Heart right ventricle (tissue), 16 donors: Measurements from ENCODE around the gene SLC51A. TPM values are rescaled to one million over a fixed set of nuclear protein-coding genes. Genes with fewer than 3 reads are reported as not detected.

Experiments
- ATAC-seq, 8 donors: fragments of 200-7000 bp; cut with Tn5 transposase; one replicate each; pipeline ENCODE4 v1.9.1; 2020; ENCODE audit warnings: mild to moderate bottlenecking in 8 of 8, moderate library complexity in 8 of 8, moderate number of reproducible peaks in 1 of 8
- DNase-seq, 2 donors: peaks; one replicate each; pipeline ENCODE4 v3.0.0-alpha.2; 2020
- H3K27ac ChIP-seq, 10 donors: fragments of 200-600 bp; sonication (generic) in 2 of 10; one replicate each; pipeline versions ENCODE4 v1.5.0 to v1.8.0; 2020 to 2022; ENCODE audit warnings: mild to moderate bottlenecking in 3 of 10
- H3K27me3 ChIP-seq, 7 donors: fragments of 200-600 bp; one replicate each; pipeline ENCODE4 v1.8.0; 2021 to 2022; ENCODE audit warnings: mild to moderate bottlenecking in 2 of 7
- H3K36me3 ChIP-seq, 9 donors: fragments of 200-600 bp; sonication (generic) in 1 of 9; one replicate each; pipeline versions ENCODE4 v1.5.0 to v1.8.0; 2020 to 2022; ENCODE audit warnings: mild to moderate bottlenecking in 2 of 9
- H3K4me1 ChIP-seq, 9 donors: fragments of 200-600 bp; sonication (generic) in 1 of 9; one replicate each; pipeline versions ENCODE4 v1.5.0 to v1.8.0; 2020 to 2022; ENCODE audit warnings: mild to moderate bottlenecking in 4 of 9
- H3K4me3 ChIP-seq, 10 donors: fragments of 200-600 bp; sonication (generic) in 2 of 10; one replicate each; pipeline versions ENCODE4 v1.5.0 to v1.8.0; 2020 to 2022; ENCODE audit warnings: mild to moderate bottlenecking in 7 of 10, moderate library complexity in 2 of 10
- H3K9me3 ChIP-seq, 11 donors: fragments of 200-600 bp in 10 of 11; sonication (generic) in 2 of 11; one replicate each; pipeline versions ENCODE4 v1.5.0 to v1.8.0; 2013 to 2022; ENCODE audit warnings: mild to moderate bottlenecking in 2 of 11, control low read depth in 1 of 11, moderate library complexity in 1 of 11
- CTCF ChIP-seq, 9 donors: fragments of 200-600 bp; sonication (generic) in 2 of 9; IDR thresholded peaks; one replicate each; pipeline versions ENCODE4 v1.5.0 to v1.8.0; 2021 to 2022; ENCODE audit warnings: antibody characterized with exemption in 9 of 9, mild to moderate bottlenecking in 5 of 9, moderate library complexity in 1 of 9
- WGBS, 2 donors: extraction: QIAGEN DNeasy Blood & Tissue Kit; methylation state at CpG; one replicate each; pipeline ENCODE4 v1.1.7; 2013; ENCODE audit warnings: inconsistent platforms in 1 of 2; 5-methylcytosine and 5-hydroxymethylcytosine counted together
- intact Hi-C, 10 donors: fragments of 100-400 bp; cut with DNase I; formaldehyde crosslinking; loops; one replicate each; pipeline versions ENCODE4 v1.11.1 to v1.14.2; 2022
- polyA plus RNA-seq, 2 donors: library from polyadenylated mRNA; stranded (reverse); fragments of 200-250 nt; gene quantifications; one replicate each; pipeline ENCODE4 v1.2.3, GENCODE V29; 2013
- total RNA-seq, 10 donors: library from RNA; stranded (reverse); fragmentation: NEBNext Ultra II Directional in 3 of 10; extraction: Animal tissue kit (Norgen Biotek cat#: 25700) in 3 of 10; gene quantifications; one replicate each; pipeline versions ENCODE4 v1.2.1 to v1.2.4, GENCODE V29; 2021 to 2023
- donor health status: Arrhythmogenic right ventricular cardiomyopathy.
- donor health status: ischemic (EF 13 %, LVEDD 7.1; RV severe dilation, severe dysfunction).
- donor health status: healthy with polysubstance abuse.
- donor health status: DM: no; HTN: yes; CAD: no.
- donor health status: DM: no; HTN: no; CAD: no.
- donor health status: ischemic (EF 25% LVEDD 6.9; RV normal size, moderate dysfunction).
- donor health status: ischemic (EF 25% LVEDD 5.7; RV mildly dilated, moderate dysfunction).
- donor health status: healthy.
- donor health status: DM: yes; HTN: yes; CAD: no.
- donor health status: Ischemic cardiomyopathy.
- donor health status: ischemic (EF 35%, LVEDD 5.7; RV mildly dilated, moderate dysfunction).
- donor health status: nonischemic (EF 11% LVEDD 7.7; RV severe dilation, severe dysfunction).
- donor health status: DM: yes; HTN: yes; CAD: no.
- donor health status: PGD.
- donor health status: ischemic (EF 29% LVEDD 5.4; RV normal size, mild dysfunction).
- donor health status: nonischemic (EF 23%, LVEDD 6.1; RV moderate dilation, normal function).

The SLC51A gene
- total and polyA plus RNA-seq, 12 donors: 0.23 to 1.0 (median 0.52) TPM; not detected in 7

GRCh38 chr3:196251918-196252317 is 35.6 kb downstream of the SLC51A start:
- no peak for TF ChIP-seq CTCF (IDR thresholded peaks at IDR 0.05)
- WGBS, 2 donors: 98% methylated on average over 16 of the region's 16 CpGs

GRCh38 chr3:196254376-196255283 is 38.3 kb downstream of the SLC51A start:
- intact Hi-C loops: loop anchor here in 8 of 10 donors (5.0 to 10.0 kb wide), 3 partner anchors 260 to 268 kb away; partner anchors contain the start of gene SMCO1 (in 6 of the 8)
- ATAC-seq: no peak
- Histone ChIP-seq H3K27me3 (no peaks in the 10 kb centered on the region), H3K36me3 (peaks cover 0 to 67% (median 22%) of the 10 kb centered on the region in 9 donors), H3K4me3 (no peak overlapping the region), H3K4me1 (peaks cover 0 to 4% (median 0%) of the 10 kb centered on the region in 9 donors), H3K27ac (no peak overlapping the region), H3K9me3 (no peaks in the 10 kb centered on the region)
- TF ChIP-seq CTCF (IDR thresholded peaks at IDR 0.05): no peak
- whole genome bisulfite sequencing, 2 donors: 80 to 85% methylated on average over 5 of the region's 5 CpGs
- DNase-seq: no peak

More at GRCh38 chr3:196251918-196252317, 35.6 kb downstream of the SLC51A start:
- H3K27ac ChIP-seq: no peak overlapping the region
- intact Hi-C loops: loop anchor here in 6 of 10 donors (5.0 to 10.0 kb wide), 3 partner anchors 263 to 270 kb away; partner anchors contain the start of gene SMCO1 (in 4 of the 6)
- H3K36me3 ChIP-seq: peaks cover 0 to 74% (median 29%) of the 10 kb centered on the region in 9 donors
- ATAC-seq (peak in 2 of 8 donors; percentile 14 to 66), DNase-seq (no peak)
- no peaks in the 10 kb centered on the region for H3K27me3 ChIP-seq
- no peak overlapping the region for H3K4me3 ChIP-seq
- no peaks in the 10 kb centered on the region for H3K9me3 ChIP-seq
- H3K4me1 ChIP-seq: peaks cover 0 to 4% (median 0%) of the 10 kb centered on the region in 9 donors

- Histone ChIP-seq H3K36me3 (peaks cover 0 to 76% (median 27%) of the 10 kb centered on the region in 9 donors), H3K4me1 (peaks cover 0 to 4% (median 0%) of the 10 kb centered on the region in 9 donors), H3K27ac (no peak overlapping the region), H3K9me3 (no peaks in the 10 kb centered on the region), H3K4me3 (no peak overlapping the region), H3K27me3 (no peaks in the 10 kb centered on the region)
- intact Hi-C loops: loop anchor here in 4 of 10 donors (5.0 to 10.0 kb wide), 2 partner anchors 259 to 262 kb away; partner anchors contain the start of gene SMCO1 (in 4 of the 4)
- WGBS, 2 donors: 73 to 74% methylated on average over 1 of the region's 1 CpG
- no peak for TF ChIP-seq CTCF (IDR thresholded peaks at IDR 0.05)
- ATAC-seq (no peak), DNase-seq (no peak)
Measured at GRCh38 chr3:196255776-196256175, 39.4 kb downstream of the SLC51A start.

- Histone ChIP-seq H3K27me3 (no peaks in the 10 kb centered on the region), H3K4me1 (no peaks in the 10 kb centered on the region), H3K27ac (no peak overlapping the region), H3K9me3 (peaks cover 0 to 4% (median 0%) of the 10 kb centered on the region in 11 donors), H3K4me3 (no peak overlapping the region), H3K36me3 (peaks cover 0 to 81% (median 17%) of the 10 kb centered on the region in 9 donors)
- intact Hi-C loops: no loop called here
- TF ChIP-seq CTCF (IDR thresholded peaks at IDR 0.05): no peak
- DNase-seq (no peak), ATAC-seq (no peak)
- WGBS, 2 donors: 98 to 99% methylated on average over 4 of the region's 4 CpGs
Measured at GRCh38 chr3:196260784-196261183, 44.5 kb downstream of the SLC51A start.
